Liver (tissue), 9 donors: ENCODE results near the gene HTR3C. TPM values are rescaled to one million over a fixed set of nuclear protein-coding genes. Genes with fewer than 3 reads are reported as not detected.

Experiments used
- DNase-seq: peaks from one replicate; pipeline ENCODE4 v3.0.0-alpha.2; 2017; ENCODE audit warnings: low spot score
- H3K27ac ChIP-seq, 2 donors: one replicate each; pipeline ENCODE4 v1.7.0; 2013; ENCODE audit warnings: inconsistent platforms in 2 of 2, low read length in 2 of 2, control low read depth in 1 of 2, low read depth in 1 of 2, mild to moderate bottlenecking in 1 of 2
- H3K27me3 ChIP-seq, 4 donors: one replicate each; pipeline versions ENCODE4 v1.6.1 to v1.7.0; 2013; ENCODE audit warnings: low read length in 3 of 4, inconsistent platforms in 1 of 4, mild to moderate bottlenecking in 1 of 4, moderate library complexity in 1 of 4; ENCODE audit not compliant: control insufficient read depth in 4 of 4, insufficient read depth in 4 of 4
- H3K36me3 ChIP-seq, 4 donors: one replicate each; pipeline versions ENCODE4 v1.6.1 to v1.7.0; 2013; ENCODE audit warnings: low read length in 3 of 4, mild to moderate bottlenecking in 3 of 4, low read depth in 1 of 4, moderate library complexity in 1 of 4; ENCODE audit not compliant: control insufficient read depth in 4 of 4, insufficient read depth in 3 of 4
- H3K4me1 ChIP-seq, 4 donors: one replicate each; pipeline versions ENCODE4 v1.6.1 to v1.7.0; 2013; ENCODE audit warnings: low read length in 3 of 4, mild to moderate bottlenecking in 3 of 4, moderate library complexity in 1 of 4; ENCODE audit not compliant: control insufficient read depth in 4 of 4, insufficient read depth in 4 of 4
- H3K4me3 ChIP-seq, 3 donors: one replicate each; pipeline versions ENCODE4 v1.6.1 to v1.7.0; 2013; ENCODE audit warnings: low read length in 3 of 3, control low read depth in 1 of 3, low read depth in 1 of 3, mild to moderate bottlenecking in 1 of 3
- H3K9ac ChIP-seq, 2 donors: one replicate each; pipeline ENCODE4 v1.7.0; 2013; ENCODE audit warnings: low read length in 2 of 2, mild to moderate bottlenecking in 2 of 2, moderate library complexity in 2 of 2, control low read depth in 1 of 2, low read depth in 1 of 2
- H3K9me3 ChIP-seq, 4 donors: one replicate each; pipeline versions ENCODE4 v1.6.1 to v1.7.0; 2013; ENCODE audit warnings: low read length in 3 of 4; ENCODE audit not compliant: control insufficient read depth in 4 of 4
- FOXA1 ChIP-seq: IDR thresholded peaks from 2 replicates; pipeline ENCODE4 v1.6.1; 2016; ENCODE audit warnings: antibody characterized with exemption
- FOXA2 ChIP-seq: IDR thresholded peaks from 2 replicates; pipeline ENCODE4 v1.6.1; 2016; ENCODE audit warnings: antibody characterized with exemption
- GABPA ChIP-seq, 2 donors: IDR thresholded peaks in 1 of 2; conservative IDR thresholded peaks in 1 of 2; 2 replicates each; pipeline ENCODE4 v1.6.1; 2016; ENCODE audit warnings: antibody characterized with exemption in 2 of 2, mild to moderate bottlenecking in 1 of 2, moderate library complexity in 1 of 2
- HNF4A ChIP-seq, 2 donors: conservative IDR thresholded peaks; 2 replicates each; pipeline ENCODE4 v1.6.1; 2016; ENCODE audit warnings: antibody characterized with exemption in 2 of 2, mild to moderate bottlenecking in 2 of 2
- HNF4G ChIP-seq: IDR thresholded peaks from 2 replicates; pipeline ENCODE4 v1.6.1; 2016; ENCODE audit warnings: antibody characterized with exemption
- JUND ChIP-seq, 2 donors: IDR thresholded peaks; 2 replicates each; pipeline ENCODE4 v1.6.1; 2016; ENCODE audit warnings: antibody characterized with exemption in 2 of 2
- NR2F2 ChIP-seq: IDR thresholded peaks from 2 replicates; pipeline ENCODE4 v1.6.1; 2016; ENCODE audit warnings: antibody characterized with exemption
- RAD21 ChIP-seq, 2 donors: IDR thresholded peaks; 2 replicates each; pipeline ENCODE4 v1.6.1; 2016; ENCODE audit warnings: antibody characterized with exemption in 2 of 2, mild to moderate bottlenecking in 2 of 2
- RXRA ChIP-seq, 2 donors: IDR thresholded peaks; 2 replicates each; pipeline ENCODE4 v1.6.1; 2017 to 2018; ENCODE audit warnings: antibody characterized with exemption in 2 of 2, mild to moderate bottlenecking in 1 of 2
- SP1 ChIP-seq: IDR thresholded peaks from 2 replicates; pipeline ENCODE4 v1.6.1; 2018; ENCODE audit warnings: antibody characterized with exemption, mild to moderate bottlenecking
- TAF1 ChIP-seq: conservative IDR thresholded peaks from 2 replicates; pipeline ENCODE4 v1.6.1; 2016; ENCODE audit warnings: antibody characterized with exemption, mild to moderate bottlenecking
- YY1 ChIP-seq: IDR thresholded peaks from 2 replicates; pipeline ENCODE4 v1.6.1; 2016; ENCODE audit warnings: antibody characterized with exemption, mild to moderate bottlenecking
- WGBS: extraction: QIAGEN DNeasy Blood & Tissue Kit; methylation state at CpG from one replicate; pipeline ENCODE4 v1.1.7; 2013; 5-methylcytosine and 5-hydroxymethylcytosine counted together
- polyA plus RNA-seq, 2 donors: library from polyadenylated mRNA; stranded (reverse) in 1 of 2; unstranded in 1 of 2; fragments of 200-250 nt in 1 of 2; fragments of >200 nt in 1 of 2; fragmentation: Nextera tagmentation in 1 of 2; extraction: Ambion mirVana in 1 of 2; gene quantifications; one replicate each; pipeline versions ENCODE4 v1.2.1 to v1.2.3, GENCODE V29; 2013 to 2015
- total RNA-seq, 2 donors: library from RNA; depleted of rRNA; stranded (reverse); fragments of >200 nt; gene quantifications; one replicate each; pipeline ENCODE4 v1.2.3, GENCODE V29; 2014
- TF ChIP-seq, protein P1 (sequence below): IDR thresholded peaks from 2 replicates; pipeline ENCODE4 v1.6.1; 2016; ENCODE audit warnings: antibody characterized with exemption, mild to moderate bottlenecking
- TF ChIP-seq, protein P2 (sequence below): fragments of 150-350 bp; IDR thresholded peaks from 2 replicates; pipeline ENCODE4 v1.5.1; 2017; ENCODE audit warnings: improper control_type of control experiment, low read depth, low read length; ENCODE audit not compliant: missing input control
- TF ChIP-seq, protein P3 (sequence below): IDR thresholded peaks from 2 replicates; pipeline ENCODE4 v1.6.1; 2016; ENCODE audit warnings: antibody characterized with exemption
- TF ChIP-seq, protein P4 (sequence below): IDR thresholded peaks from 2 replicates; pipeline ENCODE4 v1.6.1; 2016; ENCODE audit warnings: antibody characterized with exemption
- TF ChIP-seq, protein P5 (sequence below): IDR thresholded peaks from 2 replicates; pipeline ENCODE4 v1.6.1; 2016; ENCODE audit warnings: antibody characterized with exemption
- donor health status: healthy.
- donor health status: healthy.
- donor health status: healthy.
- donor health status: healthy.
- donor health status: healthy.

HTR3C gene
- total and polyA plus RNA-seq, 4 donors: not detected

DNA sequence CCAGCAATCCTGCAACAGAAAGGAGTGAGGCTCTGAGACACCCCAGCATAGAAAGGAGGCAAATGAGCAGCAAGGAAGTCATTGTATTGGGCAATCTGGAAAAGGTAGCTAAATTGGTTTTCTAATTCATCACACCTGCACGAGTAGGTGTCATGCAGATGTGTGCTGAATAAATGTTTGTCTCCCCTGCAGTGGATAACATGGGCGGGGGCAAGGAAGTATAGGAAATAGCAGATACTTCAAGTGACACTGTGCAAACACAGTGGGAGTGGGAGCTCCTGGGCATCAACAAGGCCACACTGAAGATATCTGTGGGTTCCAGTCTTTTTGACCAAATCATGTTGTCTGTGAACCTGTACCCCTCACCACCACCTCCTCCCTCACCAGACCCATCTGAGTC lies 29.6 kb downstream of the HTR3C start:
- Histone ChIP-seq H3K4me3 (no peak overlapping the region), H3K36me3 (no peaks in the 10 kb centered on the region), H3K27me3 (no peaks in the 10 kb centered on the region), H3K9me3 (peaks cover 0 to 2% (median 0%) of the 10 kb centered on the region in 4 donors), H3K4me1 (no peaks in the 10 kb centered on the region), H3K27ac (no peak overlapping the region), H3K9ac (no peak overlapping the region)
- 64% methylated on average over 2 of the region's 2 CpGs for WGBS
- TF ChIP-seq, protein P1, sequence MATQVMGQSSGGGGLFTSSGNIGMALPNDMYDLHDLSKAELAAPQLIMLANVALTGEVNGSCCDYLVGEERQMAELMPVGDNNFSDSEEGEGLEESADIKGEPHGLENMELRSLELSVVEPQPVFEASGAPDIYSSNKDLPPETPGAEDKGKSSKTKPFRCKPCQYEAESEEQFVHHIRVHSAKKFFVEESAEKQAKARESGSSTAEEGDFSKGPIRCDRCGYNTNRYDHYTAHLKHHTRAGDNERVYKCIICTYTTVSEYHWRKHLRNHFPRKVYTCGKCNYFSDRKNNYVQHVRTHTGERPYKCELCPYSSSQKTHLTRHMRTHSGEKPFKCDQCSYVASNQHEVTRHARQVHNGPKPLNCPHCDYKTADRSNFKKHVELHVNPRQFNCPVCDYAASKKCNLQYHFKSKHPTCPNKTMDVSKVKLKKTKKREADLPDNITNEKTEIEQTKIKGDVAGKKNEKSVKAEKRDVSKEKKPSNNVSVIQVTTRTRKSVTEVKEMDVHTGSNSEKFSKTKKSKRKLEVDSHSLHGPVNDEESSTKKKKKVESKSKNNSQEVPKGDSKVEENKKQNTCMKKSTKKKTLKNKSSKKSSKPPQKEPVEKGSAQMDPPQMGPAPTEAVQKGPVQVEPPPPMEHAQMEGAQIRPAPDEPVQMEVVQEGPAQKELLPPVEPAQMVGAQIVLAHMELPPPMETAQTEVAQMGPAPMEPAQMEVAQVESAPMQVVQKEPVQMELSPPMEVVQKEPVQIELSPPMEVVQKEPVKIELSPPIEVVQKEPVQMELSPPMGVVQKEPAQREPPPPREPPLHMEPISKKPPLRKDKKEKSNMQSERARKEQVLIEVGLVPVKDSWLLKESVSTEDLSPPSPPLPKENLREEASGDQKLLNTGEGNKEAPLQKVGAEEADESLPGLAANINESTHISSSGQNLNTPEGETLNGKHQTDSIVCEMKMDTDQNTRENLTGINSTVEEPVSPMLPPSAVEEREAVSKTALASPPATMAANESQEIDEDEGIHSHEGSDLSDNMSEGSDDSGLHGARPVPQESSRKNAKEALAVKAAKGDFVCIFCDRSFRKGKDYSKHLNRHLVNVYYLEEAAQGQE: no peak
- TF ChIP-seq, protein P2, sequence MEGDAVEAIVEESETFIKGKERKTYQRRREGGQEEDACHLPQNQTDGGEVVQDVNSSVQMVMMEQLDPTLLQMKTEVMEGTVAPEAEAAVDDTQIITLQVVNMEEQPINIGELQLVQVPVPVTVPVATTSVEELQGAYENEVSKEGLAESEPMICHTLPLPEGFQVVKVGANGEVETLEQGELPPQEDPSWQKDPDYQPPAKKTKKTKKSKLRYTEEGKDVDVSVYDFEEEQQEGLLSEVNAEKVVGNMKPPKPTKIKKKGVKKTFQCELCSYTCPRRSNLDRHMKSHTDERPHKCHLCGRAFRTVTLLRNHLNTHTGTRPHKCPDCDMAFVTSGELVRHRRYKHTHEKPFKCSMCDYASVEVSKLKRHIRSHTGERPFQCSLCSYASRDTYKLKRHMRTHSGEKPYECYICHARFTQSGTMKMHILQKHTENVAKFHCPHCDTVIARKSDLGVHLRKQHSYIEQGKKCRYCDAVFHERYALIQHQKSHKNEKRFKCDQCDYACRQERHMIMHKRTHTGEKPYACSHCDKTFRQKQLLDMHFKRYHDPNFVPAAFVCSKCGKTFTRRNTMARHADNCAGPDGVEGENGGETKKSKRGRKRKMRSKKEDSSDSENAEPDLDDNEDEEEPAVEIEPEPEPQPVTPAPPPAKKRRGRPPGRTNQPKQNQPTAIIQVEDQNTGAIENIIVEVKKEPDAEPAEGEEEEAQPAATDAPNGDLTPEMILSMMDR: no peak
- TF ChIP-seq SP1 (no peak), GABPA (IDR thresholded peaks at IDR 0.05 in 1 of 2, conservative IDR thresholded peaks at IDR 0.05 in 1 of 2) (no peak), HNF4A (conservative IDR thresholded peaks at IDR 0.05) (no peak)
- DNase-seq: no peak

DNA sequence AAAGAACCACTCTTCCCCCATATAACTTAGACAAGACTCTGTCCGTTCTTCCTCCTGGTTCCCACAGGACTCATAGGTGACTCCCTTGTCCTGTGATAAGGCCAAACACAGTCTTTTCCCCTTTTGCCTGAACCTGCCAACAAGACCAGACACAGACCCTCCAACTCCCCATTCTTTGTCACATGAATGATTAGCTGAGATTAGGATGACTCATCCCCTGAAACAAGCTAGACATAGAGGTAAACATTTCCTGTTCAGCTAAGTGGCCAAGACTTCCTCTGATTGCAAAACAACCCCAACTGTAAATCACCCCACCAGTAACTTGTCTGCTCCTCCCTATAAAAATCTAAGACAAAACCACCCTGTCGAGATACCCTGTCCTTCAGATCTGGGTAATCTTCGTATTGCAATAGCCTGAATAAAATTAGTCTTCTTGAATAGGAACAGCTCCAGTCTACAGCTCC lies 32.6 kb downstream of the HTR3C start:
- Histone ChIP-seq H3K4me1 (no peaks in the 10 kb centered on the region), H3K4me3 (no peak overlapping the region), H3K27me3 (no peaks in the 10 kb centered on the region), H3K27ac (no peak overlapping the region), H3K36me3 (no peaks in the 10 kb centered on the region), H3K9me3 (peaks cover 0 to 2% (median 0%) of the 10 kb centered on the region in 4 donors), H3K9ac (no peak overlapping the region)
- DNase-seq: no peak
- TF ChIP-seq RAD21 (IDR thresholded peaks at IDR 0.05) (no peak), NR2F2 (no peak), YY1 (no peak), FOXA1 (no peak), HNF4A (conservative IDR thresholded peaks at IDR 0.05) (no peak), GABPA (IDR thresholded peaks at IDR 0.05 in 1 of 2, conservative IDR thresholded peaks at IDR 0.05 in 1 of 2) (no peak), HNF4G (no peak), SP1 (no peak), FOXA2 (no peak), JUND (IDR thresholded peaks at IDR 0.05) (no peak), RXRA (IDR thresholded peaks at IDR 0.05) (no peak), TAF1 (no peak)
- TF ChIP-seq, protein P2: no peak
- TF ChIP-seq, protein P3, sequence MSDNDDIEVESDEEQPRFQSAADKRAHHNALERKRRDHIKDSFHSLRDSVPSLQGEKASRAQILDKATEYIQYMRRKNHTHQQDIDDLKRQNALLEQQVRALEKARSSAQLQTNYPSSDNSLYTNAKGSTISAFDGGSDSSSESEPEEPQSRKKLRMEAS: no peak
- TF ChIP-seq, protein P4, sequence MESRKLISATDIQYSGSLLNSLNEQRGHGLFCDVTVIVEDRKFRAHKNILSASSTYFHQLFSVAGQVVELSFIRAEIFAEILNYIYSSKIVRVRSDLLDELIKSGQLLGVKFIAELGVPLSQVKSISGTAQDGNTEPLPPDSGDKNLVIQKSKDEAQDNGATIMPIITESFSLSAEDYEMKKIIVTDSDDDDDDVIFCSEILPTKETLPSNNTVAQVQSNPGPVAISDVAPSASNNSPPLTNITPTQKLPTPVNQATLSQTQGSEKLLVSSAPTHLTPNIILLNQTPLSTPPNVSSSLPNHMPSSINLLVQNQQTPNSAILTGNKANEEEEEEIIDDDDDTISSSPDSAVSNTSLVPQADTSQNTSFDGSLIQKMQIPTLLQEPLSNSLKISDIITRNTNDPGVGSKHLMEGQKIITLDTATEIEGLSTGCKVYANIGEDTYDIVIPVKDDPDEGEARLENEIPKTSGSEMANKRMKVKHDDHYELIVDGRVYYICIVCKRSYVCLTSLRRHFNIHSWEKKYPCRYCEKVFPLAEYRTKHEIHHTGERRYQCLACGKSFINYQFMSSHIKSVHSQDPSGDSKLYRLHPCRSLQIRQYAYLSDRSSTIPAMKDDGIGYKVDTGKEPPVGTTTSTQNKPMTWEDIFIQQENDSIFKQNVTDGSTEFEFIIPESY: no peak
- TF ChIP-seq, protein P5, sequence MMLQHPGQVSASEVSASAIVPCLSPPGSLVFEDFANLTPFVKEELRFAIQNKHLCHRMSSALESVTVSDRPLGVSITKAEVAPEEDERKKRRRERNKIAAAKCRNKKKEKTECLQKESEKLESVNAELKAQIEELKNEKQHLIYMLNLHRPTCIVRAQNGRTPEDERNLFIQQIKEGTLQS: no peak
- TF ChIP-seq, protein P1: no peak
- WGBS: 70% methylated on average over 3 of the region's 3 CpGs
